ENCODE data around the gene PBLD. TPM values are rescaled to one million over a fixed set of nuclear protein-coding genes. Genes with fewer than 3 reads are reported as not detected.

Gene PBLD
- total RNA-seq, 4 donors from 2014 or later, result 0.88 to 14.0 (median 7.1) TPM

GRCh38 chr10:68261132-68261856 lies 71.4 kb downstream of the PBLD start:
- no peaks in the 10 kb centered on the region for H3K36me3 ChIP-seq
- H3K27me3 ChIP-seq, result no peaks in the 10 kb centered on the region
- H3K4me3 ChIP-seq, result no peak overlapping the region
- no peak overlapping the region for H3K27ac ChIP-seq
- peak in 1 of 2 donors; percentile 28 for DNase-seq
- no peaks in the 10 kb centered on the region for H3K4me1 ChIP-seq
- H3K9me3 ChIP-seq, result no peaks in the 10 kb centered on the region
- TF ChIP-seq, protein P1, sequence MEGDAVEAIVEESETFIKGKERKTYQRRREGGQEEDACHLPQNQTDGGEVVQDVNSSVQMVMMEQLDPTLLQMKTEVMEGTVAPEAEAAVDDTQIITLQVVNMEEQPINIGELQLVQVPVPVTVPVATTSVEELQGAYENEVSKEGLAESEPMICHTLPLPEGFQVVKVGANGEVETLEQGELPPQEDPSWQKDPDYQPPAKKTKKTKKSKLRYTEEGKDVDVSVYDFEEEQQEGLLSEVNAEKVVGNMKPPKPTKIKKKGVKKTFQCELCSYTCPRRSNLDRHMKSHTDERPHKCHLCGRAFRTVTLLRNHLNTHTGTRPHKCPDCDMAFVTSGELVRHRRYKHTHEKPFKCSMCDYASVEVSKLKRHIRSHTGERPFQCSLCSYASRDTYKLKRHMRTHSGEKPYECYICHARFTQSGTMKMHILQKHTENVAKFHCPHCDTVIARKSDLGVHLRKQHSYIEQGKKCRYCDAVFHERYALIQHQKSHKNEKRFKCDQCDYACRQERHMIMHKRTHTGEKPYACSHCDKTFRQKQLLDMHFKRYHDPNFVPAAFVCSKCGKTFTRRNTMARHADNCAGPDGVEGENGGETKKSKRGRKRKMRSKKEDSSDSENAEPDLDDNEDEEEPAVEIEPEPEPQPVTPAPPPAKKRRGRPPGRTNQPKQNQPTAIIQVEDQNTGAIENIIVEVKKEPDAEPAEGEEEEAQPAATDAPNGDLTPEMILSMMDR (IDR thresholded peaks at IDR 0.05), result no peak
- no peak for TF ChIP-seq POLR2A (IDR thresholded peaks at IDR 0.05)
- intact Hi-C loops (cut with DNase I; ENCODE audit: low total_unique reads), result no loop called here

GRCh38 chr10:68253346-68253745 lies 79.4 kb downstream of the PBLD start:
- TF ChIP-seq, protein P1 (IDR thresholded peaks at IDR 0.05), result no peak
- TF ChIP-seq POLR2A (IDR thresholded peaks at IDR 0.05), result no peak
- Histone ChIP-seq H3K27ac (no peak overlapping the region), H3K36me3 (no peaks in the 10 kb centered on the region), H3K9me3 (no peaks in the 10 kb centered on the region), H3K4me1 (no peaks in the 10 kb centered on the region), H3K27me3 (no peaks in the 10 kb centered on the region), H3K4me3 (no peak overlapping the region)
- intact Hi-C loops (cut with DNase I; ENCODE audit: low total_unique reads), result no loop called here
- no peak for DNase-seq

GRCh38 chr10:68251625-68252495 lies 80.9 kb downstream of the PBLD start:
- no peak for DNase-seq
- H3K4me3 ChIP-seq, result no peak overlapping the region
- intact Hi-C loops (cut with DNase I; ENCODE audit: low total_unique reads), result no loop called here
- TF ChIP-seq, protein P1 (IDR thresholded peaks at IDR 0.05), result no peak
- no peak for TF ChIP-seq POLR2A (IDR thresholded peaks at IDR 0.05)
- no peak overlapping the region for H3K27ac ChIP-seq
- H3K27me3 ChIP-seq, result no peaks in the 10 kb centered on the region
- H3K36me3 ChIP-seq, result no peaks in the 10 kb centered on the region
- H3K4me1 ChIP-seq, result no peaks in the 10 kb centered on the region
- no peaks in the 10 kb centered on the region for H3K9me3 ChIP-seq

DNA sequence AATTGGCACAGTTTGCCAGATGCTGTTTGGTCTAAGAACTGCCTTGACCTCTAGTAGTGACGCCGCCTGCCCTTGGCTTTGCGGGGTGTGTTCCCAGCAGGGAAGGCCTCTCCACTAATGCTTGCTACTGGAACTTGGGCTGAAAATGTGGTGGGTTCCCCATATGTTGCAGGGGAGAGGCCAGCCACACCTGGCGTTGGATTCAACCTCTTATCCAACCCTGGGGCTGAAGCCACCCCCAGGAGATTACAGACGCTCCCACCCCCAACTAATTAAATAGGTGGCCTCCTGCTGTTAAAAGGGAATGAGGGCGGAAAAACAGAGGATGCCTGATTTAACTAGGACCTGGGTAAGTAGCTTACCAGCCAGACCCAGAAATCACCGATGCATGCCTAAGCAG lies 81.6 kb downstream of the PBLD start:
- Histone ChIP-seq H3K4me1 (no peaks in the 10 kb centered on the region), H3K27ac (no peak overlapping the region), H3K4me3 (no peak overlapping the region), H3K36me3 (no peaks in the 10 kb centered on the region), H3K9me3 (no peaks in the 10 kb centered on the region), H3K27me3 (no peaks in the 10 kb centered on the region)
- DNase-seq, result no peak
- TF ChIP-seq POLR2A (IDR thresholded peaks at IDR 0.05), result no peak
- TF ChIP-seq, protein P1 (IDR thresholded peaks at IDR 0.05), result no peak
- intact Hi-C loops (cut with DNase I; ENCODE audit: low total_unique reads), result no loop called here

- DNase-seq, result no peak
- Histone ChIP-seq H3K9me3 (no peaks in the 10 kb centered on the region), H3K4me1 (no peaks in the 10 kb centered on the region), H3K4me3 (no peak overlapping the region), H3K27me3 (no peaks in the 10 kb centered on the region), H3K36me3 (no peaks in the 10 kb centered on the region), H3K27ac (no peak overlapping the region)
- intact Hi-C loops (cut with DNase I; ENCODE audit: low total_unique reads), result no loop called here
- no peak for TF ChIP-seq POLR2A (IDR thresholded peaks at IDR 0.05)
- TF ChIP-seq, protein P1 (IDR thresholded peaks at IDR 0.05), result no peak
These were observed 83.4 kb downstream of the PBLD start for GRCh38 chr10:68249297-68249696.
